ENCODE measurements around the gene CC2D1A.
A peak's percentile ranks its signal among the peaks of the same experiment; 100 is the strongest.
"Not testable (repeated sequence)": the region's sequence is repeated elsewhere in the genome, so short reads cannot be mapped to it uniquely, and the experiment has no call there.

Gene CC2D1A

DNA sequence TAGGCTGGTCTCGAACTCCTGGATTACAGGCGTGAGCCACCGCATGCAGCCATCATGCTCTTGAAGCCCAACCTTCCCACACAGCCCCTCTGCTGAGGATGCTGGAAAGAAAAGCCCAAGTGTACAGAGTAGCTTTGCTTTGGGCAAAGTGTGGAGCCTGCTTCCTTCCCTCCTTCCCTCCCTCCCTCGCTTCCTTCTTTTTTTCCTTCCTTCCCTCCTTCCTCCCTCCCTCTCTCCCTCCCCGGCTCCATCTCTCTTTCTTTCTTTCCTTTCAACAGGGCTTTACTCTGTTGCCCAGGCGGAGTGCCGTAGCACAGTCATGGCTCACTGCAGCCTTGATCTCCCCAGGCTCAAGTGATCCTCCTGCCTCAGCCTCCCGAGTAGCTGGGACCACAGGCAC, 2.7 kb downstream of the CC2D1A start:
- DNase-seq (ENCODE audit: low spot score) = no peak

DNA sequence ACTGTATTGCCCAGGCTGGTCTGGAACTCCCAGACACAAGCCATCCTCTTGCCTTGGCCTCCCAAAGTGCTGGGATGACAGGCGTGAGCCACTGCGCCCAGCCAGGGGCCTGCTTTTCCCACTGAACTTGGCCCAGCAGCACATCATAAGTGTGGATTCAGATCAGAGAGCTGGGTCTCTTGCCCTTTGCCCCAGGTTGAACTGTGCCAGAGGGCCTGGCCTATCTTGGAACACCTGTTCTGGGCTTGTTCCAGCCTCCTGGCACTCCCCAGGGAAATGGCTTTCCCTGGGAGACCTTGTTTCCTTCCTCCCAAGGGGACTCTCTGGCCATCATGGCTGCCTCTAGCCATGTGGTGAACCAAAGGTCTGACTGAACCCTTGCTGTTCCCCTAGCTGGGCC, 3.4 kb downstream of the CC2D1A start:
- DNase-seq (ENCODE audit: low spot score) = no peak

DNA sequence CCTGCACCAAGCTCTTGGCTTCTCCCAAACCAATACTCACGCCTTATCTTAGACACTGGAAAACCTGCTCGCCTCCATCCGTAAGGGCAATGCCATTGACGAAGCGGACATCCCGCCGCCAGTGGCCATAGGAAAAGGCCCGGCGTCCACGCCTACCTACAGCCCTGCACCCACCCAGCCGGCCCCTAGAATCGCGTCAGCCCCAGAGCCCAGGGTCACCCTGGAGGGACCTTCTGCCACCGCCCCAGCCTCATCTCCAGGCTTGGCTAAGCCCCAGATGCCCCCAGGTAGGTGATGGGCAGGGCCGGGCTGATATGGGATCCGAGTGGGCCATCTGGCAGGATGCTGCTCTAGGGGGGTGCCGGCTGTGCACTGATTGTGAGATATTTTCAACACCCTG, 7.4 kb downstream of the CC2D1A start:
- no peak for DNase-seq (ENCODE audit: low spot score)

DNA sequence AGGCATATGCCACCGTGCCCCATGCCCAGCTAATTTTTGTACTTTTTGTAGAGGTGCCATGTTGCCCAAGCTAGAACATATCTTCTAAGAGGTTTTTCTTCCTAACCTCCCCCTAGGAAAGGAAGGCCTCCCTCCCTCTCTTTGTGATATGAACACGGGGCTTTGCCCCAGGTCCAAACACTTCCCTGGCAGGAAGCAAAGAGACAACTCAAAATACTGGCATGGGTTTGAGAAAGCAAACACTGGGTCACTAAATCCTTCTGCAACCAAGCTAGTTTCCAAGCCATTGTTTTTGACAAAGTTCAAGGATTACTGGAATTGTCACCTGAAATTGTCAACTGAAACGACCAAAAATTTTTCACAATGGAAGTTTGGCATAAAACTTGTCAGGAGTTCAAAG, 8.8 kb downstream of the CC2D1A start:
- DNase-seq (ENCODE audit: low spot score) = no peak

DNA sequence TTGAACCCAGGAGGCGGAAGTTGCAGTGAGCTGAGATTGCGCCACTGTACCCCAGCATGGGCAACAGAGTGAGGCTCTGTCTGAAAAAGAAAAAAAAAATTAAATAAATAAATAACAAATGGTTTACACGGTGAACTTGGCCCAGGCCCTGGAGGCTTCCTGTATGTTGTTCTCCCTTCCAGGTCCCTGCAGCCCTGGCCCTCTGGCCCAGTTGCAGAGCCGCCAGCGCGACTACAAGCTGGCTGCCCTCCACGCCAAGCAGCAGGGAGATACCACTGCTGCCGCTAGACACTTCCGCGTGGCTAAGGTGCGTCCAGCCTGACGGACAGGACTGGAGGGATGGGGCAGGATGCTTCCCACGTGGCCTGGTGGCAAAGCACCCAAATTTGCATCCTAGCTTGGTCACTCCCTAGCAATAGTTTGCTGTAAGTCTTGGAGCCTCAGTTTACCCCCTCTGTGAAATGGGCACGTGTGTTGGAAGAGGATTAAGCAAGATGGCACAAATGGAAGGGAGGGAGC, 11.9 kb downstream of the CC2D1A start:
- no peak for DNase-seq (ENCODE audit: low spot score)

DNA sequence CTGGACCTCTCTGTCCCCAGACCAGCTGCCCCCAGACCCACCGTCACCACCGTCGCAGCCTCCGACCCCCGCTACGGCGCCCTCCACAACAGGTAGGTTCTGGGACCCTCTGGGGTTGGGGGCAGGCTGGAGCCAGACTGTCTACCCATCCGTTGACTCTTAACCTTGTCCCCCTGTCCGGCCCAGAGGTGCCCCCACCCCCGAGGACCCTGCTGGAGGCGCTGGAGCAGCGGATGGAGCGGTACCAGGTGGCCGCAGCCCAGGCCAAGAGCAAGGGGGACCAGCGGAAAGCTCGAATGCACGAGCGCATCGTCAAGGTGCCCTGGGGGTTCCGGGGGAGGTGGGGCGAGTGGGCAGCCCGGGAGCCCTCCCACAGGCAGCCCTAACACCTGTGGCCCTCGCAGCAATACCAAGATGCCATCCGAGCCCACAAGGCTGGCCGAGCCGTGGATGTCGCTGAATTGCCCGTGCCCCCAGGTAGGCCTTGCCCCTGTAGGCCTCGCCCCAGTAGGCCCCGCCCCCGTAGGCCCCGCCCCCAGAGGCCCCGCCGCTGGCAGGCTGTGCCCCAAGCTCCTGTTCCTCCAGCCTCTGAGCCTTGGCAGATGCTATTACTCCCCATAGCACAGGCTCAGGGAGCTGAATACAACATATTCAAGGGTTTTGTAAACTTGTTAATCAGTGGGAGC, 12.9 kb downstream of the CC2D1A start:
- no peak for DNase-seq (ENCODE audit: low spot score)

DNA sequence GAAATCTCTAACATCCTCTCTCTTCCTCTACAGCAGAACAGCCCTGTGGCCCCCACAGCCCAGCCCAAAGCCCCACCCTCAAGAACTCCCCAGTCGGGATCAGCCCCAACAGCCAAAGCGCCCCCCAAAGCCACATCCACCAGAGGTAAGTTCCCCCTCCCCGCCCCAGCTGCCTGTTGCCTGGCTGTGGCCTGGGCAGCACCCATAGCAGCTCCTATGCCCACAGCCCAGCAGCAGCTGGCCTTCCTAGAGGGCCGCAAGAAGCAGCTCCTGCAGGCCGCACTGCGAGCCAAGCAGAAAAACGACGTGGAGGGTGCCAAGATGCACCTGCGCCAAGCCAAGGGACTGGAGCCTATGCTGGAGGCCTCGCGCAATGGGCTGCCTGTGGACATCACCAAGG, 14.5 kb downstream of the CC2D1A start:
- no peak for DNase-seq (ENCODE audit: low spot score)

DNA sequence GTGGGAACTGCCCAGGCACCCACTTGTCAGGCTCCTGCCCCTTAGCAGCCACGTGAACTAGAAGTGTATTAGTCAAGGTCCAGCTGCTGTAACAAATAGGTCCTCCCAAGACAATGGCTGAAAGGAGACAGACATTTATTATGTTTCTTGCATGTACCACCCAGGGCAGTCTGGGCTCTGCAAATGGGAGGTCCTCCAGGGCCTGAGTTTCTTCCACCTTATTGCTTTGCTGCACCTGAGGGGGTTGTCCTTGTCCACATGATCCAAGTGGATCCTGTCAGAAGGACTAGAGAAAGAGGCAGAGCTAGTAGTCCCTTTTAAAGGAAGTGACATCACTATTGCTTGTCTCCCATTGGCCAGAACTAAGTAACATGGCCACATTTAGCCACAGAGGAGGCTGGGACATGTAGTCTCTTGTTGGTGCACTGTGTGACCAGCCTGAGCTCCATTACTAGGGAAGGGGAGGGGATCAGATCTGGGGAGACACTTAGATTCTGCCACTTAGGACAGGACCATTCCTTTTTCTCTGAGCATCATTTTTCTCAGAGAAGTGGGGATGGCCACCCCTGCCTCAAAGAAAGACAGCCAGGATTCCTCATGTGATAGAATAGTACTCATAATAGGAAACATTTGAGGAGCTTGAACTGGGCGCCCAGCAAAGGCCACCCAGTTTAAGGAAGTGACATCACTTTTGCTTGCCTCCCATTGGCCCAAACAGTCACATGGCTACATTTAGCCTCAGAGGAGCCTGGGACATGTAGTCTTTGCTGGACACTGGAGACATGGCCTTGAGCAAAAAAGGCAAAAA, 15.1 kb downstream of the CC2D1A start:
- peak; percentile 42 for DNase-seq (ENCODE audit: low spot score)

DNA sequence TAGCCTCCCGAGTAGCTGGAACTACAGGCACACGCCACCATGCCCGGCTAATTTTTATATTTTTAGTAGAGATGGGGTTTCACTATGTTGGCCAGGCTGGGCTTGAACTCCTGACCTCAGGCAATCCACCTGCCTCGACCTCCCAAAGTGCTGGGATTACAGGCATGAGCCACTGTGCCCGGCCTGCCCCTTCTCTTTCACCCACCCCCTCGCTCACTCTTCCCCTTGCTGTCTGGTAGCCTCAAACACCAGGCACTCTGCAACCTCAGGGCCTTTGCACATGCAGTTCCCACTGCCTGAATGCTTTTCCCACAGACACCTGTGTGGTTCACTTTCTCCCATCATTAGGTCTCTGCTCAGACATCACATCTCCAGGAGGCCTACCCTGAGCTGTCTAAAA, 16.1 kb downstream of the CC2D1A start:
- not testable (repeated sequence) for DNase-seq (ENCODE audit: low spot score)

DNA sequence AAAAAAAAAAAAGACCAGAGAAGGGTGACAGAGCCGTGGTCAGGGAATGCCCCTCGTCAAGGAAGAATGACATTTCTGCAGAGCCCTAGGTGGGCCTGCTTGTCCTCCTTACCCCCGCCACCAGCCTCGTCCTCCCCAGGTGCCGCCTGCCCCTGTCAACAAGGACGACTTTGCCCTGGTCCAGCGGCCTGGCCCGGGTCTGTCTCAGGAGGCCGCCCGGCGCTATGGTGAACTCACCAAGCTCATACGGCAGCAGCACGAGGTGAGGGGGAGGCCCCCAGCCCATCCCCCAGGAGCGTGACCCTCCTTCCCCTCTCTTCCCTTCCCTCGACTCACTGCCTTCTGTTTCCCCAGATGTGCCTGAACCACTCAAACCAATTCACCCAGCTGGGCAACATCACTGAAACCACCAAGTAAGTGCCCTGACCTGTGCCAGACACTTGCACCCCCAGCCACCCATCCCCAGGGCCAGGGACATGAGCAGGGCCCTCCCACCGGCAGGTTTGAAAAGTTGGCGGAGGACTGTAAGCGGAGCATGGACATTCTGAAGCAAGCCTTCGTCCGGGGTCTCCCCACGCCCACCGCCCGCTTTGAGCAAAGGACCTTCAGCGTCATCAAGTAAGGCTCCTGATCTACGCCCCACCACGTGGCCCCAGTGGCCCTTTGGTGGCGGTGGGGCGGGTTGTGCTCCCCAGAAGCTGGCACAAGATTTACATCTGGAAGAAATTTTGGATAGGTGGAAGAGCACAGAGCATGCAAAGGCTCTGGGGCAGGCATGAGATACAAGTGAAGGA, 17.4 kb downstream of the CC2D1A start:
- DNase-seq (ENCODE audit: low spot score) = no peak

DNA sequence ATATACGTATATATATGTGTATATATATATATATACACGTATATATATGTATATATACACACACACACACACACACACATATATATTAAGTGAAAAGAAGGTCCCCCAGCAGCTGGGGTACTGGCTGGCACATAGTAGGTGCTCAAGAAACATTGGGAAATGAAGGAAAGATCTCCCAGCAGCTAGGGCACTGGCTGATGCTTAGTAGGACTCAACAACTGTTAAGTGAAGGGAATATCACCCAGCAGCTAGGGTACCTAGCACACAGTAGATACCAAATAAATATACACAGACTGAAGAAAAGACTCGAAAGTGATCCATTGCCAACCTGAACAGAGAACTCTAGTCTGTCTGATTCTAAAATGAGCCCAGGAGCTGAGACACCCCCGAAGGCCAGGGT, 20.0 kb downstream of the CC2D1A start:
- DNase-seq (ENCODE audit: low spot score) = no peak

DNA sequence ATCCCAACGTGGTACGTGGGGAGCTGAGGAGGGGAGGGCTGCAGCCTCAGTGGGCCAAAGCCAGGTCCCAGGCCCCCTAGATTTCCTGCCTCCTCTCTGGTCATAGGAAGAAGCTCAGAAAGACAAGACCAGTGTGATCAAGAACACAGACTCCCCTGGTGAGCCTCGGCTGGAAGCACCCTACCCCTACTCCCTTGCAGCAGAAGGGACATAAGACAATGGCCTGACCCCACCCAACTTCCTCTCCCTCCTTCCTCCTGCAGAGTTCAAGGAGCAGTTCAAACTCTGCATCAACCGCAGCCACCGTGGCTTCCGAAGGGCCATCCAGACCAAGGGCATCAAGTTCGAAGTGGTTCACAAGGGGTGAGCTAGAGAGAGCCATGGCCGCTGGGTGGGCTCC, 20.7 kb downstream of the CC2D1A start:
- DNase-seq (ENCODE audit: low spot score) = no peak

DNA sequence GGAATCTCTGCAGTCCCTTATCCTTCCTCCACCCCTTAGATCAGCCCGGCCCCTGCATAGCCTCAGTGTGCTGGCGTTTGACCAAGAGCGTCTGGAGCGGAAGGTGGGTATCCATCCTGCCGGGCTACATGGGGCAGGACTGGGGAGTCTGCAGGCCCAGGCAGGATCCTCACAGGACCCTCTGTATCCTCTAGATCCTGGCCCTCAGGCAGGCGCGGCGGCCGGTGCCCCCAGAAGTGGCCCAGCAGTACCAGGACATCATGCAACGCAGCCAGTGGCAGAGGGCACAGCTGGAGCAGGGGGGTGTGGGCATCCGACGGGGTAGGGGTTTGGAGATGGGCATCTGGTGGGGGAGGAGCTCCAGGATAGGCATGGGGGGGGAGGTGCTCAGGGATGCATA, 23.3 kb downstream of the CC2D1A start:
- no peak for DNase-seq (ENCODE audit: low spot score)

DNA sequence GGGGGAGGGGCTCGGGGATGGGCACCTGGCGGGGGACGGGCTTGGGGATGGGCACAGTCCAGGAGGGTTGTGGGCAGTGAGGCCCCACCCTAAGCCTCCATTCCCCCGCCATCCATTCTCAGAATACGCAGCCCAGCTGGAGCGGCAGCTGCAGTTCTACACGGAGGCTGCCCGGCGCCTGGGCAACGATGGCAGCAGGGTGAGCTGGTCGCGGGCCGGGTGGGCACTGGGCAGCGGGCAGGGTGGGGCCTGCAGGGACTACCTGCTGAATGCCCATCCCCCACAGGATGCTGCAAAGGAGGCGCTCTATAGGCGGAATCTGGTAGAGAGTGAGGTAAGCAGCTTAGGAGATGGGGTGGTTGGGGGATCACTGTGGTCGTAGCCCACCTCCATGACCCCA, 24.0 kb downstream of the CC2D1A start:
- DNase-seq (ENCODE audit: low spot score) = no peak

DNA sequence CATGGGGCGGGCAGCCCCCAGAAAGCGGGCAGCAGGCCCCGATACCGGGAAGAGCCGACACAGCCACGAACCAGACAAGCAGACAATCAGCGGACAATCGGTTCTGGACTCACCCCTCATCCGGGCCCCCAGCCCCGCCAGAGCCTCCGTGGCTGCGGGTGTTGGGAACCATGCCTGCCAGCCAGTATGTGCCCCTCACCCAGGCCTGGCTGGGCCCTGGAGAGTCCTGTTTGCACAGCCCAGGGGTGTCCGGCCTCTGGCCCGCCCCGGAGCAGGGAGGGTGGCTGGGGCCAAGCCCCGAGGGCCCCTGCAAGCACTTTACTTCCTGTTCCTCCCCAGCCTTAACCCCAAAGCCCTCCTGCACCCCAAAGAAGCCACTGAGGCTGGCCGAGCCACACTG, 24.4 kb downstream of the CC2D1A start:
- no peak for DNase-seq (ENCODE audit: low spot score)

DNA sequence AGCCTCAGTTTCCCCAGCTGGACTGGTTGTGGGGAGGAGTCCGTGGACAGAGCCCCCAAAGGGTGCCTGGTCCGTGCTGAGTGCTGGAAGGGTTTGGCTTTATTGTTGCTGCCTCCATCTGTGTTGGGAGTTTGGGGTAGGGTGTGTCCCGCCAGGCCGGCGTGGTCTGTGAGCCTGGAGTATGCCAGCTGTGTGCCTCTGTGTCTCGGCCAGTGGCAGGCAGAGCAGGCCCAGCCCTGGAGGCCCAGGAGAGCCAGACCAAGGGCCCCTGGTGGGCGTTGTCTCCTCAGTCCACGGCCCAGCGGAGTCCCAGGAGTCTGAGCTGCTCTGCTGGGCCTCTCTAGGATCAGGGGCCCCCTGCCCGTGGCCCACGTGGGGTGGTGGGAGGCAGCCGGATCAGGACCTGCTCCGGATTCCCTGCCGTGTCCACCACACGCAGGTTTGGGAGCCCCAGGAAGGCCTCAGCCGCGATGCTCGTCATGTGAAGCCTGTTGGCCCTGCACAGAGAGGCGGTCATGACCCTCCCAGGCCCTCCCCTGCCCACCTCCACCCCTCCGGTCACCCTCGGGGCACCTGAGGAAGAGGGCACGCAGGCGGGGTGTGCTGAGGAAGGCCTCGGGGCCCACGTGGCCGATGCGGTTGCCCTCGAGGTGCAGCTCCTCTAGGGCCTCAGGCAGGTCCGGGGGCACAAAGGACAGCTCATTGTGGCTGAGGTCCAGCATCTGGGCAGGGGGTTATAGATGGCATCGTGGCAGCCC, 25.6 kb downstream of the CC2D1A start:
- no peak for DNase-seq (ENCODE audit: low spot score)

DNA sequence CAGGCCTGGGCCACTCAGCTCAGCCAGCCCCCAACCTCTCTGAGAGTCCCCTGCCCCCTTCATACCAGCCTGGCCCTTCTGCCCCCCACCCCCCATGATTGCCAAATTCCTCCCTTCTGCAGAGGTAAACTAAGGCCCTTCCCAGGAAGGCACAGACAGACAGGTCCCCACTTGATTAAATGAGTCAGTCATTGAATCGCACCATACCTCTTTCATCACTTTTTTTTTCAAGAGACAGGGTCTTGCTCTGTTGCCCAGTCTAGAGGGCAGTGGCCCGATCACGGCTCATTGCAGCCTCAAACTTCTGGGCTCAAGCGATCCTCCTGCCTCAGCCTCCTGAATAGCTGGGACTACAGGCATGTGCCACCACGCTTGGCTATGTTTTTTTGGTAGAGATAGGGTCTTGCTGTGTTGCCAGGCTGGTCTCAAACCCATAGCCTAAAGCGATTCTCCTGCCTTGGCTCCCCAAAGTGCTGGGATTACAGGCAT, 26.2 kb downstream of the CC2D1A start:
- DNase-seq (ENCODE audit: low spot score) = no peak

DNA sequence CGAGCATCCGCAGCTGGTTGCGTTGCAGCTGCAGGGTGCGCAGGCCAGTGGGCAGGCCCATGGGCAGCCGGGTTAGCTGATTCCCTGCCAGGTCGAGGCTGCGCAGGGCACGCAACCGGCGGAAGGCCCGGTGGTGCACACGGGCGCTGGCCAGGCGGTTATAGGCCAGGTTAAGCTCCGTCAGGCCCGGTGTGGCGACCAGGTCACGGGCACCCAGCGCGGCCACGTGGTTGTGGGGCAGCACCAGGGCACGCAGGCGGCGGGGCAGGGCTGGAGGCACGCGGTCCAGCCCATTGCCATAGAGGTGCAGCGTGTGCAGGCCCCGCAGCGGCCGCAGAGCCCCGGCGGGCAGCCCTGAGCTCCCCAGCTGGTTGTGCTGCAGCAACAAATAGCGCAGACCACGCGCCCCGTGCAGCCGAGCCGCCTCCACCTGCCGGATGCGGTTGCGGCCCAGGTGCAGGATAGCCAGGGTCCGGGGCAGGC, 27.0 kb downstream of the CC2D1A start:
- no peak for DNase-seq (ENCODE audit: low spot score)

DNA sequence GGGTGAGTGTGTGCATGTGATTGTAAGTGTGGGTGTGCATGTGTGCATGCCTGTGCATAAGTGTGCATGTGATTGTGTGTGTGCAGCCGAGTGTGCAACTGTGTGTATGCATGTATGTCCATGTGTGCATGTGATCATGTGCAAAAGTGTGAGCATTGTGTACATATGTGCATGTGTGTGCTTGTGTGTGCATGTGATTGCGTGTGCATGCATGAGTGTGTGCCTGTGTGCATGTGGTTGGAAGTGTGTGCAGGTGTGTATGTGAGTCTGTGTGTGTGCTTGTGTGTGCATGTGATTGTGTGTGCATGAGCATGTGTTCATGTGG, 28.7 kb downstream of the CC2D1A start:
- no peak for DNase-seq (ENCODE audit: low spot score)

DNA sequence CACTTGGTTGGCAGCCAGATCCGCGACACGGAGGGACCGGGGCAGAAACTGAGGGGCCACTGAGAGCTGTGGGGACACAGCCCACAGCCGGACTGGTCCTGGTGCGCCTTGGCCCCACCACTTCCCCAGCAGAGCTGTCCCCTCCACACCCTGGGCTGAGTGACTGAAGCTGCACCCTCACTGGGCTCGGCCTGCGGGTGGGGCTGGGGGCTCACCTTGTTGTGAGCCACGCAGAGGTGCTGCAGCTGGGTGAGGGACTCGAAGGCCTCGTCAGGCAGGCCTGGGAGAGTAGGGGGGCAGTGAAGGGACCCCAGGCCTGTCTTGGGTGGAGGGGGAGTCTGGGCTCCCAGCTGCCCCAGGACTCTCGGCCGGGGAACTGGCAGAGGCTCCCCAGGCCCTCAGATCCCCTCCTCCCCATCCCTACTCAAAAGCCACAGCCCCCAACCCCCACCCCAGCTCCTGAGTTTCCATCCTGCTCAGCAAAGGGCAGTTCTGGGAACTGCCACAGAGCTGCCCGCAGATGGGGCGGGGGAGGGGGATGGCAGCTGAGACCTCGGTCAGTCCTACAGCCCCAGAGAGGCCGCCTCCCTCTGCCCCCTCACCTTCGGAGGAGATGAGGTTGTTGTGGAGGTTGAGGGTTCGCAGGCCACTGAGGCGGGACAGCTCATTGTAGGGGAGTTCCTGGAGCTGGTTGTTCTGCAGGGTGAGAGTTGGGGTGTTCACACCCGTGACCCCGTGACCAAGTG, 29.9 kb downstream of the CC2D1A start:
- DNase-seq (ENCODE audit: low spot score) = no peak
